Nephron (organoid): ENCODE results near the gene TAF11L8.
"Not testable (repeated sequence)": the region's sequence is repeated elsewhere in the genome, so short reads cannot be mapped to it uniquely, and the experiment has no call there.

ENCODE experiments used
- H3K27ac Mint-ChIP-seq, 3 experiments: 2 replicates each; pipeline ENCODE4 v1.8.0; 2020; ENCODE audit warnings: mixed read lengths in 3 of 3, mild to moderate bottlenecking in 2 of 3, moderate library complexity in 1 of 3
- H3K27me3 Mint-ChIP-seq: 2 replicates; pipeline ENCODE4 v1.8.0; 2021; ENCODE audit warnings: low read depth, mild to moderate bottlenecking, moderate library complexity, mixed read lengths
- H3K36me3 Mint-ChIP-seq: 2 replicates; pipeline ENCODE4 v1.8.0; 2020; ENCODE audit warnings: low read depth, mixed read lengths
- H3K4me1 Mint-ChIP-seq: 2 replicates; pipeline ENCODE4 v1.8.0; 2020; ENCODE audit warnings: mixed read lengths
- H3K4me3 Mint-ChIP-seq, 3 experiments: 2 replicates each; pipeline ENCODE4 v1.8.0; 2020; ENCODE audit warnings: mild to moderate bottlenecking in 3 of 3, mixed read lengths in 3 of 3, moderate library complexity in 2 of 3
- H3K9me3 Mint-ChIP-seq: 2 replicates; pipeline ENCODE4 v1.8.0; 2020; ENCODE audit warnings: mixed read lengths
- CTCF ChIP-seq, 3 experiments: fragments of 200-600 bp; sonication (generic); IDR thresholded peaks; one replicate each; pipeline ENCODE4 v1.5.0; 2021; ENCODE audit warnings: antibody characterized with exemption in 3 of 3; ENCODE audit not compliant: unreplicated experiment in 3 of 3

TAF11L8 gene

GRCh38 chr5:17590860-17591259, at the start of gene TAF11L8:
Gene TAF11L8, minus strand, starts transcription at chr5:17590960.
- not testable (repeated sequence) for H3K4me3 Mint-ChIP-seq, H3K36me3 Mint-ChIP-seq, H3K9me3 Mint-ChIP-seq, H3K27ac Mint-ChIP-seq, H3K27me3 Mint-ChIP-seq, H3K4me1 Mint-ChIP-seq

GRCh38 chr5:17634160-17634559, 43.4 kb upstream of the TAF11L8 start, which contains the start of gene TAF11L14:
Gene TAF11L14, plus strand, starts transcription at chr5:17634460.
- no peak within 1 kb of the TSS for H3K27ac Mint-ChIP-seq
- TF ChIP-seq CTCF (IDR thresholded peaks at IDR 0.05; ENCODE audit: unreplicated experiment in 3 of 3): no peak

DNA sequence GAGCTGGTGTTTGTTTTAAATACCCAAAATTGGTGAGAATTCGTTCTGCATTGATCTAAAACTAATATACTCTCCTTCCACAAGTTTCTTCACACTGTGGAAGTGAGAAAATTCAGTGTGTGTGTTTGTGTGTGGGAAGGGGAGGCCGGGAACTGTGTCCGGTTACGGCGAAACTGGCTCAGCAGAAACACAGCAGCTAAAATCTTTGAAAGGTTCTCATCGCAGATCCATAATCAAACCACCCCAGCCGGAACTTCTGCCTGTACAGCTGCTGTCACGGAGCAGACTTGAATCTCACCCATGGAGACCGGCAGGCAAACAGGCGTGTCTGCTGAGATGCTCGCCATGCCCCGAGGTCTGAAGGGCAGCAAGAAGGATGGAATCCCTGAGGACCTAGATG, 41.0 kb upstream of the TAF11L8 start, which contains the start of gene TAF11L13:
Gene TAF11L13 (plus strand): TSS at position 301 of the 400 bp plus-strand sequence.
- H3K27me3 Mint-ChIP-seq, H3K27ac Mint-ChIP-seq, H3K4me1 Mint-ChIP-seq, H3K36me3 Mint-ChIP-seq, H3K9me3 Mint-ChIP-seq, H3K4me3 Mint-ChIP-seq: not testable (repeated sequence)

More at GRCh38 chr5:17634160-17634559, 43.4 kb upstream of the TAF11L8 start, which contains the start of gene TAF11L14:
- Mint-ChIP-seq H3K4me3 (no peak within 1 kb of the TSS), H3K27me3 (peaks cover 3% of the 10 kb centered on the region), H3K4me1 (no peaks in the 10 kb centered on the region), H3K9me3 (peaks cover 4% of the 10 kb centered on the region), H3K36me3 (no peaks in the 10 kb centered on the region)

GRCh38 chr5:17625686-17626085, 34.9 kb upstream of the TAF11L8 start:
- H3K27ac Mint-ChIP-seq: no peak overlapping the region
- no peak overlapping the region for H3K4me3 Mint-ChIP-seq
- H3K4me1 Mint-ChIP-seq: no peaks in the 10 kb centered on the region
- no peaks in the 10 kb centered on the region for H3K36me3 Mint-ChIP-seq
- H3K27me3 Mint-ChIP-seq: peaks cover 4% of the 10 kb centered on the region
- no peaks in the 10 kb centered on the region for H3K9me3 Mint-ChIP-seq
- TF ChIP-seq CTCF (IDR thresholded peaks at IDR 0.05; ENCODE audit: unreplicated experiment in 3 of 3): no peak

- peaks cover 7% of the 10 kb centered on the region for H3K9me3 Mint-ChIP-seq
- no peaks in the 10 kb centered on the region for H3K4me1 Mint-ChIP-seq
- H3K4me3 Mint-ChIP-seq: no peak overlapping the region
- no peak for TF ChIP-seq CTCF (IDR thresholded peaks at IDR 0.05; ENCODE audit: unreplicated experiment in 3 of 3)
- H3K36me3 Mint-ChIP-seq: no peaks in the 10 kb centered on the region
- H3K27ac Mint-ChIP-seq: no peak overlapping the region
- H3K27me3 Mint-ChIP-seq: peaks cover 10% of the 10 kb centered on the region
These were observed 29.9 kb upstream of the TAF11L8 start for GRCh38 chr5:17620627-17621026.

- no peaks in the 10 kb centered on the region for H3K4me1 Mint-ChIP-seq
- H3K9me3 Mint-ChIP-seq: peaks cover 7% of the 10 kb centered on the region
- H3K4me3 Mint-ChIP-seq: no peak overlapping the region
- H3K27ac Mint-ChIP-seq: no peak overlapping the region
- peaks cover 10% of the 10 kb centered on the region for H3K27me3 Mint-ChIP-seq
- H3K36me3 Mint-ChIP-seq: no peaks in the 10 kb centered on the region
- TF ChIP-seq CTCF (IDR thresholded peaks at IDR 0.05; ENCODE audit: unreplicated experiment in 3 of 3): no peak
These were observed 28.6 kb upstream of the TAF11L8 start for GRCh38 chr5:17619354-17619753.

DNA sequence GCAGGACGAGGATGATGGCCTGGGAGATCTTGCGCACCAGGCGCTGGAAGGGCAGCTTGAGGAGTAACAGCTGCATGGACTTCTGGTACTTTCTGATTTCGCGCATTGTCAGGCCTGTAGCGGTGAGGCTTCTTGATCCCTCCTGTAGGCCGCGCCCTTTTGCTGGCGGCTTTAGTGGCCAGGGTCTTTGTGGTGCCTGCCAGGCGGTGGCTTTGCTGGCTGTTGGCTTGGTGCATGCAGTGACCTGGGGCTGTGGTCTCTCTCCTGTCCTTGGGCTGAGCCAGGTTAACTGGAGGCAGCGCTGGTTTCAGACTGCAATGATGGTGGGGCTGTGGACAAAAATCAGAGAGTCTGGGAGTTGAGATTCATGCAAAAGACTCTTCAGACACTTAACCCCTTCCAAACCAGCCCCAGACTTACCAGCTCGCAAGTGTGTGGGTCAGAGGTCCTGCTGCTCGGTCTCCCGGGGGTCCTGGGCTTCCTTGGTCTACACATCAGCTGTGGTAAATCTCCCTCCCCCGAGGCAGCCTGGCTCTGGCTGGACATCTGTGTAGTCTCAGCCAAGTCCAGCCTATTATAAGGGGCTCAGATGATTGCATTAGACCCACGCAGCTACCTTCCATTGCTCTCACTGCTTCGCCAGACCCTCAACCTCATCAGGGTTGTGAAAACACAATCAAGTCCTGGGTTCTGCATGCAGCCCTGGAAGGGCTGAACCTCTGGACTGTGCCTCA, 24.3 kb upstream of the TAF11L8 start:
- TF ChIP-seq CTCF (IDR thresholded peaks at IDR 0.05; ENCODE audit: unreplicated experiment in 3 of 3): no peak
- no peak overlapping the region for H3K27ac Mint-ChIP-seq
- peaks cover 13% of the 10 kb centered on the region for H3K27me3 Mint-ChIP-seq
- no peaks in the 10 kb centered on the region for H3K4me1 Mint-ChIP-seq
- no peaks in the 10 kb centered on the region for H3K36me3 Mint-ChIP-seq
- no peak overlapping the region for H3K4me3 Mint-ChIP-seq
- H3K9me3 Mint-ChIP-seq: peaks cover 7% of the 10 kb centered on the region

GRCh38 chr5:17610092-17610491, 19.3 kb upstream of the TAF11L8 start, which contains the start of gene TAF11L12:
Gene TAF11L12, plus strand, starts transcription at chr5:17610392.
- not testable (repeated sequence) for H3K4me3 Mint-ChIP-seq, H3K27ac Mint-ChIP-seq, H3K36me3 Mint-ChIP-seq, H3K27me3 Mint-ChIP-seq, H3K4me1 Mint-ChIP-seq, H3K9me3 Mint-ChIP-seq

- not testable (repeated sequence) for H3K27ac Mint-ChIP-seq, H3K4me1 Mint-ChIP-seq
These were observed 16.7 kb upstream of the TAF11L8 start for GRCh38 chr5:17607461-17607860.

More at GRCh38 chr5:17607461-17607860, 16.7 kb upstream of the TAF11L8 start:
- H3K27me3 Mint-ChIP-seq, H3K36me3 Mint-ChIP-seq, H3K4me3 Mint-ChIP-seq, H3K9me3 Mint-ChIP-seq: not testable (repeated sequence)
